ENCODE measurements around the gene RNF144A.
A peak's percentile ranks its signal among the peaks of the same experiment; 100 is the strongest.

The RNF144A gene

GRCh38 chr2:7023542-7023941 lies 106.3 kb downstream of the RNF144A start:
- no peak overlapping the region for H3K4me3 ChIP-seq (ENCODE audit: low read depth, low read length)
- H3K23ac ChIP-seq (ENCODE audit: low read length) = no peak overlapping the region
- H4K8ac ChIP-seq (ENCODE audit: low read depth, low read length) = no peak overlapping the region
- no peak overlapping the region for H3K4ac ChIP-seq (ENCODE audit: low read depth, low read length)
- no peak overlapping the region for H3K18ac ChIP-seq (ENCODE audit: low read length)
- H4K12ac ChIP-seq (ENCODE audit: low read depth, low read length) = no peak overlapping the region
- peaks cover 6 to 19% of the 10 kb centered on the region in 2 experiments for H3K36me3 ChIP-seq (ENCODE audit: control insufficient read depth in 1 of 2, insufficient read depth in 2 of 2, low read length in 2 of 2)
- H3K79me2 ChIP-seq (ENCODE audit: control insufficient read depth, insufficient read depth, low read length, poor library complexity) = no peaks in the 10 kb centered on the region
- no peak overlapping the region for H2AFZ ChIP-seq (ENCODE audit: insufficient read depth, low read length, poor library complexity)
- H3K27ac ChIP-seq (ENCODE audit: low read depth, low read length) = no peak overlapping the region
- H3K9ac ChIP-seq (ENCODE audit: low read length) = no peak overlapping the region
- no peak overlapping the region for H4K91ac ChIP-seq (ENCODE audit: low read depth, low read length)
- H3K9me3 ChIP-seq (ENCODE audit: insufficient read depth, low read depth, low read length) = peaks cover 3% of the 10 kb centered on the region
- WGBS (ENCODE audit: extremely low coverage, insufficient coverage, insufficient read length) = no CpG with 5 or more reads among the region's 2 CpGs
- no peak overlapping the region for H3K4me2 ChIP-seq (ENCODE audit: low read length)
- H2BK5ac ChIP-seq (ENCODE audit: low read depth, low read length, poor library complexity) = no peak overlapping the region
- H2BK12ac ChIP-seq (ENCODE audit: low read length) = no peak overlapping the region
- H2BK120ac ChIP-seq (ENCODE audit: insufficient read depth, low read length, poor library complexity) = no peak overlapping the region
- peaks cover 9 to 15% of the 10 kb centered on the region in 2 experiments for H3K4me1 ChIP-seq (ENCODE audit: control insufficient read depth in 1 of 2, insufficient read depth in 2 of 2, low read length in 2 of 2)
- H3K14ac ChIP-seq (ENCODE audit: low read length) = no peak overlapping the region
- DNase-seq = no peak
- H3K27me3 ChIP-seq (ENCODE audit: insufficient read depth, low read length) = no peaks in the 10 kb centered on the region
- no peaks in the 10 kb centered on the region for H3K79me1 ChIP-seq (ENCODE audit: low read length)
- H2AK5ac ChIP-seq (ENCODE audit: low read length) = no peak overlapping the region

GRCh38 chr2:7024261-7024660 lies 107.0 kb downstream of the RNF144A start:
- Histone ChIP-seq H3K4me3 (ENCODE audit: low read depth, low read length) (no peak overlapping the region), H3K14ac (ENCODE audit: low read length) (no peak overlapping the region), H3K27me3 (ENCODE audit: insufficient read depth, low read length) (no peaks in the 10 kb centered on the region), H3K79me2 (ENCODE audit: control insufficient read depth, insufficient read depth, low read length, poor library complexity) (no peaks in the 10 kb centered on the region), H2BK120ac (ENCODE audit: insufficient read depth, low read length, poor library complexity) (no peak overlapping the region), H4K91ac (ENCODE audit: low read depth, low read length) (no peak overlapping the region), H3K18ac (ENCODE audit: low read length) (no peak overlapping the region), H3K9me3 (ENCODE audit: insufficient read depth, low read depth, low read length) (peaks cover under 1% of the 10 kb centered on the region), H3K4me2 (ENCODE audit: low read length) (no peak overlapping the region), H2BK5ac (ENCODE audit: low read depth, low read length, poor library complexity) (no peak overlapping the region), H2BK12ac (ENCODE audit: low read length) (no peak overlapping the region), H3K4ac (ENCODE audit: low read depth, low read length) (no peak overlapping the region), H3K23ac (ENCODE audit: low read length) (no peak overlapping the region), H4K12ac (ENCODE audit: low read depth, low read length) (no peak overlapping the region), H3K27ac (ENCODE audit: low read depth, low read length) (no peak overlapping the region), H2AK5ac (ENCODE audit: low read length) (no peak overlapping the region), H3K36me3 (ENCODE audit: control insufficient read depth in 1 of 2, insufficient read depth in 2 of 2, low read length in 2 of 2) (peaks cover 6 to 15% of the 10 kb centered on the region in 2 experiments), H3K79me1 (ENCODE audit: low read length) (no peaks in the 10 kb centered on the region), H4K8ac (ENCODE audit: low read depth, low read length) (no peak overlapping the region), H2AFZ (ENCODE audit: insufficient read depth, low read length, poor library complexity) (no peak overlapping the region), H3K9ac (ENCODE audit: low read length) (no peak overlapping the region), H3K4me1 (ENCODE audit: control insufficient read depth in 1 of 2, insufficient read depth in 2 of 2, low read length in 2 of 2) (peaks cover 11 to 15% of the 10 kb centered on the region in 2 experiments)
- no CpG with 5 or more reads among the region's 18 CpGs for WGBS (ENCODE audit: extremely low coverage, insufficient coverage, insufficient read length)
- no peak for DNase-seq

- H3K36me3 ChIP-seq (ENCODE audit: control insufficient read depth in 1 of 2, insufficient read depth in 2 of 2, low read length in 2 of 2) = peaks cover 6 to 15% of the 10 kb centered on the region in 2 experiments
- WGBS (ENCODE audit: extremely low coverage, insufficient coverage, insufficient read length) = no CpG with 5 or more reads among the region's 9 CpGs
- no peak for DNase-seq
Measured at GRCh38 chr2:7025082-7025481, 107.9 kb downstream of the RNF144A start.

GRCh38 chr2:7026742-7027141 lies 109.5 kb downstream of the RNF144A start:
- H2AK5ac ChIP-seq (ENCODE audit: low read length) = no peak overlapping the region
- H3K27me3 ChIP-seq (ENCODE audit: insufficient read depth, low read length) = no peaks in the 10 kb centered on the region
- no peak overlapping the region for H3K4me3 ChIP-seq (ENCODE audit: low read depth, low read length)
- peaks cover 5 to 10% of the 10 kb centered on the region in 2 experiments for H3K4me1 ChIP-seq (ENCODE audit: control insufficient read depth in 1 of 2, insufficient read depth in 2 of 2, low read length in 2 of 2)
- no peak overlapping the region for H2AFZ ChIP-seq (ENCODE audit: insufficient read depth, low read length, poor library complexity)
- no peak overlapping the region for H4K12ac ChIP-seq (ENCODE audit: low read depth, low read length)
- no peaks in the 10 kb centered on the region for H3K9me3 ChIP-seq (ENCODE audit: insufficient read depth, low read depth, low read length)
- H4K8ac ChIP-seq (ENCODE audit: low read depth, low read length) = no peak overlapping the region
- no CpG with 5 or more reads among the region's 8 CpGs for WGBS (ENCODE audit: extremely low coverage, insufficient coverage, insufficient read length)
- peaks cover 4 to 12% of the 10 kb centered on the region in 2 experiments for H3K36me3 ChIP-seq (ENCODE audit: control insufficient read depth in 1 of 2, insufficient read depth in 2 of 2, low read length in 2 of 2)
- H2BK5ac ChIP-seq (ENCODE audit: low read depth, low read length, poor library complexity) = no peak overlapping the region
- no peak for DNase-seq
- H2BK12ac ChIP-seq (ENCODE audit: low read length) = no peak overlapping the region
- H3K14ac ChIP-seq (ENCODE audit: low read length) = no peak overlapping the region
- no peak overlapping the region for H4K91ac ChIP-seq (ENCODE audit: low read depth, low read length)
- H3K79me2 ChIP-seq (ENCODE audit: control insufficient read depth, insufficient read depth, low read length, poor library complexity) = no peaks in the 10 kb centered on the region
- peak overlapping the region; percentile 44 for H3K23ac ChIP-seq (ENCODE audit: low read length)
- no peak overlapping the region for H3K4me2 ChIP-seq (ENCODE audit: low read length)
- H3K79me1 ChIP-seq (ENCODE audit: low read length) = no peaks in the 10 kb centered on the region
- no peak overlapping the region for H2BK120ac ChIP-seq (ENCODE audit: insufficient read depth, low read length, poor library complexity)
- H3K27ac ChIP-seq (ENCODE audit: low read depth, low read length) = no peak overlapping the region
- no peak overlapping the region for H3K18ac ChIP-seq (ENCODE audit: low read length)
- H3K4ac ChIP-seq (ENCODE audit: low read depth, low read length) = no peak overlapping the region
- H3K9ac ChIP-seq (ENCODE audit: low read length) = no peak overlapping the region

More at GRCh38 chr2:7025082-7025481, 107.9 kb downstream of the RNF144A start:
- Histone ChIP-seq H3K4me1 (ENCODE audit: control insufficient read depth in 1 of 2, insufficient read depth in 2 of 2, low read length in 2 of 2) (peaks cover 7 to 11% of the 10 kb centered on the region in 2 experiments), H3K9ac (ENCODE audit: low read length) (no peak overlapping the region), H3K4ac (ENCODE audit: low read depth, low read length) (no peak overlapping the region), H4K8ac (ENCODE audit: low read depth, low read length) (no peak overlapping the region), H2BK12ac (ENCODE audit: low read length) (no peak overlapping the region), H3K4me2 (ENCODE audit: low read length) (no peak overlapping the region), H2AFZ (ENCODE audit: insufficient read depth, low read length, poor library complexity) (no peak overlapping the region), H3K9me3 (ENCODE audit: insufficient read depth, low read depth, low read length) (no peaks in the 10 kb centered on the region), H3K4me3 (ENCODE audit: low read depth, low read length) (no peak overlapping the region), H3K27me3 (ENCODE audit: insufficient read depth, low read length) (no peaks in the 10 kb centered on the region), H3K18ac (ENCODE audit: low read length) (no peak overlapping the region), H3K23ac (ENCODE audit: low read length) (no peak overlapping the region), H2BK120ac (ENCODE audit: insufficient read depth, low read length, poor library complexity) (no peak overlapping the region), H4K91ac (ENCODE audit: low read depth, low read length) (no peak overlapping the region), H3K79me1 (ENCODE audit: low read length) (no peaks in the 10 kb centered on the region), H4K12ac (ENCODE audit: low read depth, low read length) (no peak overlapping the region), H3K14ac (ENCODE audit: low read length) (no peak overlapping the region), H2BK5ac (ENCODE audit: low read depth, low read length, poor library complexity) (no peak overlapping the region), H2AK5ac (ENCODE audit: low read length) (no peak overlapping the region), H3K79me2 (ENCODE audit: control insufficient read depth, insufficient read depth, low read length, poor library complexity) (no peaks in the 10 kb centered on the region), H3K27ac (ENCODE audit: low read depth, low read length) (no peak overlapping the region)
